DOHH2 (cell line): Measurements from ENCODE around the gene DCST1.

Experiments used
- EZH2phosphoT487 ChIP-seq: fragments of 200-600 bp; sonication (generic); IDR thresholded peaks from 2 replicates; pipeline ENCODE4 v1.6.1; 2017; ENCODE audit warnings: borderline replicate concordance, mild to moderate bottlenecking, antibody characterized with exemption, low read length, moderate library complexity, mixed read lengths
- TF ChIP-seq, protein P1 (sequence below): fragments of 200-600 bp; sonication (generic); IDR thresholded peaks from one replicate; pipeline ENCODE4 v1.5.1; 2014; ENCODE audit warnings: antibody characterized with exemption, mild to moderate bottlenecking, low read depth, low read length; ENCODE audit not compliant: poor library complexity, severe bottlenecking

DNA sequence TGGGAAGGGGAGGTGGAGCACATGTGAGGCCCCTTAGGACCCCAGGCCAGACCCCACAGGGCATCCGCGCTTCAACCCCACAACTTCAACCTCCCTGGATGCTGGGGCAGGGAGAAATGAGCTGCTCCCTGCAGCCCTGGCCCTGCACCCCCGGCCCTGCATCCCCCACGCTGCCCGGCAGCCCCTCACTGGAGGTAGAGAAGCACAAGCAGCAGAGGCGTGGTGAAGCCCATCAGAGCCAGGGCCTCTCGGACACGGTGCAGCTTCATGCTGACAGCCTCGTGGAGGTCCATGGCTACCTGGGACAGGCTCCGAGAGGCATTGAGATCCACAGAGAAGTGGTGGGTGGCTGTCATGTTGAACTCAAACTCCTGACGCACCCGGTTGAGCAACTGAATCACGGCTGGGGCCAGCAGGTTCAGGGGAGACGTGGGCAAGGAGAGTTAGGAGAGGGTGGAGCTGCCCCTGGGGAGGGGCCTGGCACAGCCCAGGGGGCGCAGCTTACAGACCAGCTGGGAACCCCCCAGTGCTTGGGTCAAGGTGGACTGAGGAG, 3.3 kb upstream of the DCST1 start:
- TF ChIP-seq, protein P1, sequence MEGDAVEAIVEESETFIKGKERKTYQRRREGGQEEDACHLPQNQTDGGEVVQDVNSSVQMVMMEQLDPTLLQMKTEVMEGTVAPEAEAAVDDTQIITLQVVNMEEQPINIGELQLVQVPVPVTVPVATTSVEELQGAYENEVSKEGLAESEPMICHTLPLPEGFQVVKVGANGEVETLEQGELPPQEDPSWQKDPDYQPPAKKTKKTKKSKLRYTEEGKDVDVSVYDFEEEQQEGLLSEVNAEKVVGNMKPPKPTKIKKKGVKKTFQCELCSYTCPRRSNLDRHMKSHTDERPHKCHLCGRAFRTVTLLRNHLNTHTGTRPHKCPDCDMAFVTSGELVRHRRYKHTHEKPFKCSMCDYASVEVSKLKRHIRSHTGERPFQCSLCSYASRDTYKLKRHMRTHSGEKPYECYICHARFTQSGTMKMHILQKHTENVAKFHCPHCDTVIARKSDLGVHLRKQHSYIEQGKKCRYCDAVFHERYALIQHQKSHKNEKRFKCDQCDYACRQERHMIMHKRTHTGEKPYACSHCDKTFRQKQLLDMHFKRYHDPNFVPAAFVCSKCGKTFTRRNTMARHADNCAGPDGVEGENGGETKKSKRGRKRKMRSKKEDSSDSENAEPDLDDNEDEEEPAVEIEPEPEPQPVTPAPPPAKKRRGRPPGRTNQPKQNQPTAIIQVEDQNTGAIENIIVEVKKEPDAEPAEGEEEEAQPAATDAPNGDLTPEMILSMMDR: no peak
- no peak for TF ChIP-seq EZH2phosphoT487
